Common myeloid progenitor, CD34-positive (primary cell): ENCODE results near the gene TNFRSF14.
"Not testable (repeated sequence)": the region's sequence is repeated elsewhere in the genome, so short reads cannot be mapped to it uniquely, and the experiment has no call there.

Experiments
- CTCF ChIA-PET: fragments of 350-600 bp; sonication (Branson Sonifier 250); formaldehyde crosslinking; loops from one replicate; lab custom pipeline; 2021; ENCODE audit warnings: antibody characterized with exemption; lab: Charles Lee
- POLR2A ChIA-PET: fragments of 350-600 bp; sonication (Branson Sonifier 250); formaldehyde crosslinking; loops from one replicate; lab custom pipeline; 2021; ENCODE audit warnings: antibody characterized with exemption; lab: Charles Lee
- DNase-seq, 3 donors: peaks; one replicate each; pipeline versions ENCODE4 v3.0.0 to v3.0.0-alpha.2; 2013
- H3K27ac ChIP-seq, 2 experiments: 1 replicate in 1 of 2; 2 replicates in 1 of 2; pipeline ENCODE4 v1.7.0; 2013; ENCODE audit warnings: inconsistent platforms in 2 of 2, low read length in 2 of 2, mild to moderate bottlenecking in 2 of 2, low read depth in 1 of 2, moderate library complexity in 1 of 2; ENCODE audit not compliant: severe bottlenecking in 2 of 2, insufficient read depth in 1 of 2, poor library complexity in 1 of 2
- H3K27me3 ChIP-seq, 5 experiments: replicated peaks in 2 of 5; 1 replicate in 3 of 5; 2 replicates in 2 of 5; pipeline versions ENCODE4 v1.6.1 to v1.7.0; 2013; ENCODE audit warnings: low read length in 4 of 5, mild to moderate bottlenecking in 2 of 5, moderate library complexity in 2 of 5, inconsistent platforms in 1 of 5; ENCODE audit not compliant: insufficient read depth in 5 of 5, control insufficient read depth in 4 of 5
- H3K36me3 ChIP-seq, 4 experiments: 1 replicate in 2 of 4; 2 replicates in 2 of 4; pipeline versions ENCODE4 v1.6.1 to v1.7.0; 2013; ENCODE audit warnings: low read length in 3 of 4, control low read depth in 1 of 4, mild to moderate bottlenecking in 1 of 4; ENCODE audit not compliant: control insufficient read depth in 4 of 4, insufficient read depth in 4 of 4
- H3K4me1 ChIP-seq, 4 experiments: 1 replicate in 3 of 4; 2 replicates in 1 of 4; pipeline versions ENCODE4 v1.6.1 to v1.7.1; 2013; ENCODE audit warnings: low read length in 3 of 4, mild to moderate bottlenecking in 3 of 4, control low read depth in 1 of 4, inconsistent platforms in 1 of 4, moderate library complexity in 1 of 4; ENCODE audit not compliant: control insufficient read depth in 4 of 4, insufficient read depth in 4 of 4; ENCODE audit errors: control extremely low read depth in 1 of 4
- H3K4me3 ChIP-seq, 7 experiments: 1 replicate in 4 of 7; 2 replicates in 3 of 7; pipeline versions ENCODE4 v1.5.1 to v1.7.0; 2013; ENCODE audit warnings: mild to moderate bottlenecking in 7 of 7, low read length in 6 of 7, moderate library complexity in 6 of 7, inconsistent platforms in 2 of 7, low read depth in 2 of 7, control low read depth in 1 of 7; ENCODE audit not compliant: insufficient read depth in 4 of 7, control insufficient read depth in 1 of 7; ENCODE audit errors: extremely low read depth in 1 of 7
- H3K9me3 ChIP-seq, 5 experiments: 1 replicate in 4 of 5; 2 replicates in 1 of 5; pipeline versions ENCODE4 v1.6.1 to v1.7.1; 2013; ENCODE audit warnings: low read length in 4 of 5, mild to moderate bottlenecking in 2 of 5, inconsistent platforms in 1 of 5, low read depth in 1 of 5, moderate library complexity in 1 of 5; ENCODE audit not compliant: control insufficient read depth in 4 of 5, insufficient read depth in 2 of 5; ENCODE audit errors: control extremely low read depth in 1 of 5
- WGBS: methylation state at CpG from one replicate; pipeline ENCODE4 v1.1.5; 2013; ENCODE audit not compliant: insufficient coverage; 5-methylcytosine and 5-hydroxymethylcytosine counted together

TNFRSF14 gene

GRCh38 chr1:2577565-2578075 is 21.4 kb downstream of the TNFRSF14 start:
- H3K27ac ChIP-seq: peak overlapping the region; percentile 33 to 70
- ChIA-PET POLR2A (interaction anchor here (0.5 to 1.7 kb wide), 4 partner anchors 16 to 322 kb away, joined by 3 to 12 read pairs (median 6); partner anchors contain the start of gene TNFRSF14), CTCF (interaction anchor here (0.7 to 1.8 kb wide), 5 partner anchors 14 to 485 kb away, joined by 3 to 12 read pairs (median 4); partner anchors contain the start of gene TNFRSF14)
- not testable (repeated sequence) for H3K36me3 ChIP-seq, H3K9me3 ChIP-seq, DNase-seq, H3K27me3 ChIP-seq
- H3K4me1 ChIP-seq: peaks cover 0 to 43% (median 33%) of the 10 kb centered on the region in 4 experiments
- H3K4me3 ChIP-seq: peak overlapping the region in 2 of 7 experiments; percentile 40 to 48
- WGBS: 49% methylated on average over 10 of the region's 23 CpGs

- Histone ChIP-seq H3K27me3 (no peaks in the 10 kb centered on the region), H3K27ac (peak overlapping the region; percentile 42 to 70), H3K9me3 (peaks cover 0 to 5% (median 0%) of the 10 kb centered on the region in 5 experiments), H3K4me1 (peaks cover 0 to 49% (median 40%) of the 10 kb centered on the region in 4 experiments), H3K4me3 (no peak overlapping the region), H3K36me3 (no peaks in the 10 kb centered on the region)
- ChIA-PET CTCF (interaction anchor here (1.0 to 1.8 kb wide), 4 partner anchors 8 to 23 kb away, joined by 3 to 12 read pairs (median 6); partner anchors contain the start of genes PRXL2B and TNFRSF14), POLR2A (interaction anchor here (0.6 to 1.7 kb wide), 4 partner anchors 12 to 33 kb away, joined by 3 to 12 read pairs (median 6); partner anchors contain the start of gene TNFRSF14)
- no peak for DNase-seq
- 0% methylated on average over 1 of the region's 4 CpGs for WGBS
Observed at GRCh38 chr1:2578758-2579118, 22.6 kb downstream of the TNFRSF14 start.

DNA sequence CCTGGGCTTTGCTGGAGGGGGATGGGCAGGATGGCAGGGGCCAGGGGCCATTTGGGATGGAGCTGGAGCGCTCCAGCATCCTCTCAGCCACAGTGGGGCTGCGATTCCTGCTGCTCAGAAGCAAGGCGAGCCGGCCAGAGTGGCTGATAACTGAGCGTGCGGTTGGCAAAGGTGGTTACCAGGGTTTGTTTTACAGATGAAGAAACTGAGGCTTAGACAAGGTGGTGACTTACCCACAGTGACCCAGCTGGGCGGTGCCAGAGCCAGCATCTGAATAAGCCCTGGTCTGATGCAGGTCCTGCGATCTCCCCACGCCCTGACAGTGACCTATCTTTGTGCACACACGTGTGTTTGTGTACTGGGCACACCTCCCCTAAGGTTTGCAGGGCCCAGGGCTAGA is 24.5 kb downstream of the TNFRSF14 start:
- Histone ChIP-seq H3K27ac (no peak overlapping the region), H3K4me3 (no peak overlapping the region), H3K9me3 (no peaks in the 10 kb centered on the region), H3K36me3 (no peaks in the 10 kb centered on the region), H3K27me3 (no peaks in the 10 kb centered on the region), H3K4me1 (peaks cover 4 to 63% (median 56%) of the 10 kb centered on the region in 4 experiments)
- CTCF ChIA-PET: interaction anchor here (0.7 to 2.1 kb wide), 3 partner anchors 8 to 33 kb away, joined by 3 to 9 read pairs (median 3); no protein-coding TSS in a partner anchor
- 96% methylated on average over 10 of the region's 10 CpGs for WGBS
- no peak for DNase-seq
- POLR2A ChIA-PET: interaction anchor here (1.0 kb wide), 1 partner anchor 25 kb away, joined by 3 read pairs; the partner anchor contains the start of gene TNFRSF14

DNA sequence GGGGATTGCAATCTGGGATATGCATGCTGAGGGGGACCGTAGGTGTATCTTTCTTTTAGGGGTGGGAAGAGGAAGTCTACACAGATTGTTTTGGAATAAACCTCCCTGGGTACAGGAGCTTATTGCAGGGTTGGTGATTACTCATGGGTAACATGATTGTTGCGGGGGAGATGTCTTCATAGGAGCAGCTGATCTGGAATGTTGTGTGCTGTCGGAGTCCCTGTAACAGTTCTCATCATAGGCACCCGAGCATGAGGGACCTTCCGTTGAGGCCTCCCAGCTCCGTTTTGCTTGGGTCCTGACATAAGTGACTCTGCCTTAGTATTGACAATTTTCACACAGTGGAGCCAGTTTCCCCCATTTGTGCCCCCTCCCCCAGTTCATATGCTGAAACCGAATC is 26.2 kb downstream of the TNFRSF14 start:
- no peaks in the 10 kb centered on the region for H3K36me3 ChIP-seq
- no peak overlapping the region for H3K27ac ChIP-seq
- no peaks in the 10 kb centered on the region for H3K27me3 ChIP-seq
- peaks cover 4 to 53% (median 49%) of the 10 kb centered on the region in 4 experiments for H3K4me1 ChIP-seq
- CTCF ChIA-PET: interaction anchor here (1.1 to 4.8 kb wide), 3 partner anchors 21 to 35 kb away, joined by 3 to 30 read pairs (median 27); partner anchors contain the start of gene TNFRSF14
- POLR2A ChIA-PET: no interaction called here
- DNase-seq: no peak
- no peak overlapping the region for H3K4me3 ChIP-seq
- H3K9me3 ChIP-seq: no peaks in the 10 kb centered on the region
- 93% methylated on average over 7 of the region's 7 CpGs for WGBS

DNA sequence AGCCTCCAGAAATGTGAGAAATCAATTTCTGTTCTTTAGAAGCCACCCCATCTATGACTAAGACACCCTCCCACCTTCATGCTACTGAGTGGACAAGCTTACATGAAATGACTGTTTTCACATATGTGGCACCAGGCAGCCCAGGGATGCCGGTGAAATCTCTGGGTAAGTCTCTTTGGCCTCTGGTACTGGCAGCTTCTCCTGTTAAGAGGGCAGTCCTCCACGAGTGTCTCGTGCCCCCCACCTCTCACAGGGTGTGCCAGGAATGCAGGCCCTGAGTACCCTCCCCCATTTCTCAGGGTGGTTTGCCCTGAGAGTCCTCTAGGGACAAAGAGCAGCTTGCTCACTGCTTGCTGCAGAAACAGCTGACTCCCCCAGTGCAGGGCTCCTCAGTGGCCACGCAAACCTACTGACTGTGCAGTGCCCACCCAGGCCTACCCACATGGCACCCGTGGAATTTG is 27.2 kb downstream of the TNFRSF14 start:
- Histone ChIP-seq H3K9me3 (no peaks in the 10 kb centered on the region), H3K27ac (no peak overlapping the region), H3K4me1 (peaks cover 4 to 51% (median 45%) of the 10 kb centered on the region in 4 experiments), H3K27me3 (no peaks in the 10 kb centered on the region), H3K36me3 (no peaks in the 10 kb centered on the region), H3K4me3 (no peak overlapping the region)
- no peak for DNase-seq
- POLR2A ChIA-PET: no interaction called here
- WGBS: 89% methylated on average over 5 of the region's 5 CpGs
- CTCF ChIA-PET: interaction anchor here (1.2 to 4.8 kb wide), 3 partner anchors 18 to 28 kb away, joined by 7 to 30 read pairs (median 27); partner anchors contain the start of gene TNFRSF14

GRCh38 chr1:2583871-2584351 is 27.7 kb downstream of the TNFRSF14 start:
- DNase-seq: no peak

More at GRCh38 chr1:2583871-2584351, 27.7 kb downstream of the TNFRSF14 start:
- CTCF ChIA-PET: interaction anchor here (1.2 to 4.8 kb wide), 5 partner anchors 13 to 37 kb away, joined by 6 to 30 read pairs (median 19); partner anchors contain the start of gene TNFRSF14
- Histone ChIP-seq H3K36me3 (peaks cover 0 to 4% (median 1%) of the 10 kb centered on the region in 4 experiments), H3K27me3 (no peaks in the 10 kb centered on the region), H3K9me3 (no peaks in the 10 kb centered on the region), H3K4me1 (peaks cover 4 to 45% (median 39%) of the 10 kb centered on the region in 4 experiments), H3K27ac (peak overlapping the region in 1 of 2 experiments; percentile 93), H3K4me3 (no peak overlapping the region)
- WGBS: 95% methylated on average over 14 of the region's 14 CpGs
- POLR2A ChIA-PET: no interaction called here
